Ovary (tissue), 9 donors: ENCODE measurements around the gene KRCC1. TPM values are rescaled to one million over a fixed set of nuclear protein-coding genes. Genes with fewer than 3 reads are reported as not detected.
A peak's percentile ranks its signal among the peaks of the same experiment; 100 is the strongest.
"Not testable (repeated sequence)": the region's sequence is repeated elsewhere in the genome, so short reads cannot be mapped to it uniquely, and the experiment has no call there.

Experiments
- DNase-seq, 5 donors: peaks; one replicate each; pipeline ENCODE4 v3.0.0-alpha.2; 2019 to 2020
- H3K27ac ChIP-seq, 2 donors: fragments of 200-600 bp; one replicate each; pipeline versions ENCODE4 v1.5.1 to v1.8.0; 2019 to 2022
- H3K27me3 ChIP-seq: fragments of 200-600 bp; one replicate; pipeline ENCODE4 v1.8.0; 2022
- H3K36me3 ChIP-seq: fragments of 200-600 bp; sonication (generic); one replicate; pipeline ENCODE4 v1.5.1; 2019
- H3K4me1 ChIP-seq: one replicate; pipeline ENCODE4 v1.8.1; 2013; ENCODE audit warnings: mild to moderate bottlenecking, moderate library complexity; ENCODE audit not compliant: insufficient read depth
- H3K4me3 ChIP-seq: fragments of 200-600 bp; sonication (generic); one replicate; pipeline ENCODE4 v1.5.1; 2017
- H3K9me3 ChIP-seq, 2 donors: fragments of 200-600 bp in 1 of 2; sonication (generic) in 1 of 2; one replicate each; pipeline versions ENCODE4 v1.5.1 to v1.8.1; 2013 to 2019; ENCODE audit warnings: mild to moderate bottlenecking in 1 of 2, moderate library complexity in 1 of 2
- CTCF ChIP-seq, 3 donors: fragments of 450-650 bp in 2 of 3; fragments of 200-600 bp in 1 of 3; IDR thresholded peaks; one replicate each; pipeline versions ENCODE4 v1.5.1 to v1.8.0; 2016 to 2022; ENCODE audit warnings: antibody characterized with exemption in 3 of 3, mild to moderate bottlenecking in 1 of 3
- EP300 ChIP-seq: sonication (generic); formaldehyde crosslinking; IDR thresholded peaks from one replicate; pipeline ENCODE4 v1.6.1; 2017; ENCODE audit warnings: antibody characterized with exemption
- POLR2A ChIP-seq: fragments of 450-650 bp; IDR thresholded peaks from one replicate; pipeline ENCODE4 v1.6.1; 2017; ENCODE audit warnings: antibody characterized with exemption, mild to moderate bottlenecking, moderate library complexity
- WGBS, 3 donors: extraction: QIAGEN DNeasy Blood & Tissue Kit in 1 of 3; methylation state at CpG; one replicate each; pipeline versions ENCODE4 v1.1.5 to v1.1.7; 2013 to 2017; 5-methylcytosine and 5-hydroxymethylcytosine counted together
- intact Hi-C, 4 donors: fragments of 100-400 bp; cut with DNase I; formaldehyde crosslinking; loops; one replicate each; pipeline versions ENCODE4 v1.11.0 to v1.15.1; 2022 to 2023
- polyA plus RNA-seq, 2 donors: library from polyadenylated mRNA; stranded (reverse); fragments of 200-250 nt in 1 of 2; fragments of 350-450 nt in 1 of 2; fragmentation: Illumina TruSeq in 1 of 2; extraction: RNeasy Lipid Tissue Mini Kit (QIAGEN cat#74804) in 1 of 2; gene quantifications; one replicate each; pipeline ENCODE4 v1.2.3, GENCODE V29; 2013 to 2014
- total RNA-seq, 7 donors: library from RNA; depleted of rRNA in 2 of 7; stranded (reverse); fragments of >200 nt in 2 of 7; fragmentation: NEBNext Ultra II Directional in 3 of 7; extraction: Animal tissue kit (Norgen Biotek cat#: 25700) in 3 of 7; gene quantifications; one replicate each; pipeline versions ENCODE4 v1.1.0 to v1.2.4, GENCODE V29; 2016 to 2023
- donor health status: DM: no; HTN: no; CAD: no; lungs with moderate emphysema.
- donor health status: DM: no; HTN: no; CAD: no.
- donor health status: Bipolar disorder and iron deficiency.
- donor health status: DM: yes; HTN: yes; CAD: no.
- donor health status: DM: no; HTN: no; CAD: no.
- donor health status: DM: yes; HTN: yes; CAD: no.

Gene KRCC1
- total and polyA plus RNA-seq, 9 donors: 17.1 to 25.7 (median 21.9) TPM

- intact Hi-C loops: no loop called here
- Histone ChIP-seq H3K4me3 (no peak overlapping the region), H3K36me3 (no peaks in the 10 kb centered on the region), H3K9me3 (no peaks in the 10 kb centered on the region), H3K27me3 (no peaks in the 10 kb centered on the region), H3K4me1 (no peaks in the 10 kb centered on the region), H3K27ac (no peak overlapping the region)
- WGBS, 3 donors: 92 to 93% (median 92%) methylated on average over 16 of the region's 16 CpGs
- DNase-seq: no peak
- TF ChIP-seq POLR2A (no peak), EP300 (no peak), CTCF (IDR thresholded peaks at IDR 0.05) (no peak)
Measured at GRCh38 chr2:88006912-88007439, 48.6 kb downstream of the KRCC1 start.

GRCh38 chr2:88005776-88006175 is 49.8 kb downstream of the KRCC1 start:
- Histone ChIP-seq H3K27ac (no peak overlapping the region), H3K36me3 (no peaks in the 10 kb centered on the region), H3K4me1 (no peaks in the 10 kb centered on the region), H3K4me3 (no peak overlapping the region), H3K27me3 (no peaks in the 10 kb centered on the region), H3K9me3 (no peaks in the 10 kb centered on the region)
- TF ChIP-seq EP300 (no peak), POLR2A (no peak), CTCF (IDR thresholded peaks at IDR 0.05) (no peak)
- DNase-seq: no peak
- WGBS, 3 donors: 83 to 91% (median 85%) methylated on average over 6 of the region's 6 CpGs
- intact Hi-C loops: no loop called here

GRCh38 chr2:88003074-88003755 is 52.4 kb downstream of the KRCC1 start:
- H3K27me3 ChIP-seq: no peaks in the 10 kb centered on the region
- intact Hi-C loops: no loop called here
- H3K4me3 ChIP-seq: no peak overlapping the region
- TF ChIP-seq CTCF (IDR thresholded peaks at IDR 0.05) (no peak), POLR2A (no peak), EP300 (no peak)
- peak in 1 of 5 donors; percentile 38 for DNase-seq
- 18 to 39% (median 31%) methylated on average over 34 of the region's 34 CpGs for WGBS, 3 donors
- H3K36me3 ChIP-seq: no peaks in the 10 kb centered on the region
- H3K9me3 ChIP-seq: no peaks in the 10 kb centered on the region
- no peak overlapping the region for H3K27ac ChIP-seq
- H3K4me1 ChIP-seq: no peaks in the 10 kb centered on the region

GRCh38 chr2:88002359-88002707 is 53.2 kb downstream of the KRCC1 start:
- H3K27ac ChIP-seq: no peak overlapping the region
- H3K27me3 ChIP-seq: no peaks in the 10 kb centered on the region
- no peaks in the 10 kb centered on the region for H3K9me3 ChIP-seq
- TF ChIP-seq CTCF (IDR thresholded peaks at IDR 0.05) (no peak), EP300 (no peak), POLR2A (no peak)
- WGBS, 3 donors: 93 to 95% (median 95%) methylated on average over 6 of the region's 6 CpGs
- no peak for DNase-seq
- H3K36me3 ChIP-seq: no peaks in the 10 kb centered on the region
- H3K4me3 ChIP-seq: no peak overlapping the region
- no peaks in the 10 kb centered on the region for H3K4me1 ChIP-seq
- intact Hi-C loops: no loop called here

- H3K36me3 ChIP-seq, DNase-seq, H3K9me3 ChIP-seq, H3K27ac ChIP-seq, intact Hi-C loops, H3K4me3 ChIP-seq, H3K4me1 ChIP-seq, H3K27me3 ChIP-seq: not testable (repeated sequence)
- WGBS, 3 donors: 60 to 62% (median 62%) methylated on average over 3 of the region's 3 CpGs
Measured at GRCh38 chr2:88000474-88000873, 55.1 kb downstream of the KRCC1 start.
